H1 (cell line): ENCODE data around the gene WDR38. TPM values are rescaled to one million over a fixed set of nuclear protein-coding genes. Genes with fewer than 3 reads are reported as not detected.

Experiments
- CTCF ChIA-PET: fragments of 300-600 bp; sonication (Branson Sonifier 250); formaldehyde crosslinking; loops from one replicate; lab custom pipeline; 2021; ENCODE audit not compliant: partially characterized antibody; lab: Charles Lee
- POLR2A ChIA-PET: fragments of 300-600 bp; sonication (Branson Sonifier 250); formaldehyde crosslinking; loops from one replicate; lab custom pipeline; 2021; ENCODE audit warnings: inconsistent platforms; ENCODE audit not compliant: partially characterized antibody; lab: Charles Lee
- DNase-seq, 2 experiments: peaks; one replicate each; pipeline versions ENCODE4 v3.0.0 to v3.0.0-alpha.2; 2010 to 2022; ENCODE audit warnings: low spot score in 2 of 2, low read depth in 1 of 2, mixed read lengths in 1 of 2
- FAIRE-seq: peaks from 2 replicates; lab custom pipeline; 2011; peaks lifted over from hg19 to GRCh38; lab: Jason Lieb, UNC
- H2AFZ ChIP-seq: 2 replicates; pipeline ENCODE4 v1.8.1; 2012; ENCODE audit warnings: low read length, inconsistent platforms
- H2AK5ac ChIP-seq: 2 replicates; pipeline ENCODE4 v1.6.1; 2013; ENCODE audit warnings: low read depth, low read length
- H2BK120ac ChIP-seq: replicated peaks from 2 replicates; pipeline ENCODE3; 2013; ENCODE audit warnings: low read depth, low read length, inconsistent platforms
- H2BK12ac ChIP-seq: 2 replicates; pipeline ENCODE4 v1.6.1; 2013; ENCODE audit warnings: low read depth, low read length
- H2BK15ac ChIP-seq: 2 replicates; pipeline ENCODE4 v1.6.1; 2013; ENCODE audit warnings: low read length
- H2BK20ac ChIP-seq: 2 replicates; pipeline ENCODE4 v1.6.1; 2013; ENCODE audit warnings: low read length
- H2BK5ac ChIP-seq: 2 replicates; pipeline ENCODE4 v1.6.1; 2013; ENCODE audit warnings: low read depth, low read length
- H3K14ac ChIP-seq: 2 replicates; pipeline ENCODE4 v1.6.1; 2013; ENCODE audit warnings: inconsistent platforms; ENCODE audit not compliant: insufficient read length
- H3K18ac ChIP-seq: 2 replicates; pipeline ENCODE4 v1.6.1; 2013; ENCODE audit warnings: low read length; ENCODE audit errors: extremely low read depth
- H3K23ac ChIP-seq: 2 replicates; pipeline ENCODE4 v1.6.1; 2013; ENCODE audit warnings: inconsistent platforms; ENCODE audit not compliant: insufficient read length
- H3K23me2 ChIP-seq: 2 replicates; pipeline ENCODE4 v1.6.1; 2013; ENCODE audit warnings: low read depth, low read length
- H3K27ac ChIP-seq: 2 replicates; pipeline ENCODE4 v1.6.1; 2011; ENCODE audit warnings: low read depth, low read length, inconsistent platforms
- H3K27me3 ChIP-seq, 4 experiments: replicated peaks in 1 of 4; 1 replicate in 1 of 4; 2 replicates in 3 of 4; pipeline versions ENCODE4 v1.6.1 to v1.8.1; 2011 to 2013; ENCODE audit warnings: low read length in 3 of 4, mild to moderate bottlenecking in 3 of 4, inconsistent platforms in 2 of 4, mixed read lengths in 2 of 4, moderate library complexity in 1 of 4; ENCODE audit not compliant: control insufficient read depth in 3 of 4, insufficient read depth in 3 of 4; ENCODE audit errors: extremely low read depth in 1 of 4
- H3K36me3 ChIP-seq, 4 experiments: 2 replicates each; pipeline versions ENCODE4 v1.6.1 to v1.8.1; 2011 to 2013; ENCODE audit warnings: mild to moderate bottlenecking in 4 of 4, low read length in 3 of 4, moderate library complexity in 2 of 4, control low read depth in 1 of 4, inconsistent platforms in 1 of 4; ENCODE audit not compliant: insufficient read depth in 4 of 4, control insufficient read depth in 2 of 4
- H3K4ac ChIP-seq: replicated peaks from 2 replicates; pipeline ENCODE3; 2013; ENCODE audit warnings: low read length, low read depth, mixed read lengths, inconsistent platforms; ENCODE audit not compliant: insufficient read length
- H3K4me1 ChIP-seq, 4 experiments: replicated peaks in 1 of 4; 1 replicate in 1 of 4; 2 replicates in 3 of 4; pipeline versions ENCODE4 v1.6.1 to v1.8.1; 2011 to 2013; ENCODE audit warnings: low read length in 3 of 4, inconsistent platforms in 2 of 4, mixed read lengths in 1 of 4; ENCODE audit not compliant: insufficient read depth in 4 of 4, control insufficient read depth in 3 of 4
- H3K4me2 ChIP-seq, 2 experiments: 2 replicates each; pipeline versions ENCODE4 v1.6.1 to v1.8.1; 2011 to 2013; ENCODE audit warnings: low read depth in 2 of 2, low read length in 2 of 2, control low read depth in 1 of 2, inconsistent platforms in 1 of 2, mild to moderate bottlenecking in 1 of 2; ENCODE audit not compliant: insufficient read depth in 1 of 2
- H3K4me3 ChIP-seq, 4 experiments: fragments of 200-600, 300-600 bp in 1 of 4; sonication (generic), shearing (Covaris generic), sonication (Bioruptor Twin) in 1 of 4; 2 replicates each; pipeline versions ENCODE4 v1.5.1 to v1.8.1; 2011 to 2016; ENCODE audit warnings: low read length in 4 of 4, low read depth in 3 of 4, control low read depth in 2 of 4, inconsistent platforms in 2 of 4, mild to moderate bottlenecking in 2 of 4, mixed read lengths in 1 of 4, moderate library complexity in 1 of 4; ENCODE audit not compliant: insufficient read depth in 2 of 4; ENCODE audit errors: extremely low read depth in 1 of 4
- H3K56ac ChIP-seq: replicated peaks from 2 replicates; pipeline ENCODE3; 2013; ENCODE audit warnings: low read depth, mild to moderate bottlenecking, mixed read lengths, low read length, inconsistent platforms; ENCODE audit not compliant: insufficient read length
- H3K79me1 ChIP-seq: 2 replicates; pipeline ENCODE4 v1.6.1; 2013; ENCODE audit warnings: low read depth, low read length, control low read depth
- H3K79me2 ChIP-seq, 2 experiments: 2 replicates each; pipeline versions ENCODE4 v1.6.1 to v1.8.1; 2012 to 2013; ENCODE audit warnings: low read length in 2 of 2, mild to moderate bottlenecking in 2 of 2, inconsistent platforms in 1 of 2; ENCODE audit not compliant: insufficient read depth in 2 of 2, control insufficient read depth in 1 of 2
- H3K9ac ChIP-seq, 4 experiments: replicated peaks in 1 of 4; 1 replicate in 1 of 4; 2 replicates in 3 of 4; pipeline versions ENCODE4 v1.6.1 to v1.8.1; 2011 to 2013; ENCODE audit warnings: low read depth in 3 of 4, low read length in 3 of 4, control low read depth in 2 of 4, mild to moderate bottlenecking in 2 of 4, moderate library complexity in 2 of 4, inconsistent platforms in 1 of 4; ENCODE audit errors: extremely low read depth in 1 of 4
- H3K9me3 ChIP-seq, 2 experiments: 2 replicates each; pipeline versions ENCODE4 v1.6.1 to v1.8.1; 2012 to 2013; ENCODE audit warnings: mild to moderate bottlenecking in 2 of 2, moderate library complexity in 2 of 2, control low read depth in 1 of 2, inconsistent platforms in 1 of 2, low read depth in 1 of 2, low read length in 1 of 2, mixed read lengths in 1 of 2; ENCODE audit not compliant: insufficient read depth in 2 of 2
- H4K20me1 ChIP-seq, 2 experiments: replicated peaks in 1 of 2; 2 replicates each; pipeline versions ENCODE3 to v1.8.1; 2011 to 2013; ENCODE audit warnings: inconsistent platforms in 2 of 2, low read length in 2 of 2, mild to moderate bottlenecking in 1 of 2; ENCODE audit not compliant: insufficient read depth in 2 of 2, control insufficient read depth in 1 of 2
- H4K5ac ChIP-seq: 2 replicates; pipeline ENCODE4 v1.6.1; 2013; ENCODE audit warnings: low read length, low read depth, mixed read lengths, inconsistent platforms; ENCODE audit not compliant: insufficient read length
- H4K8ac ChIP-seq: 2 replicates; pipeline ENCODE4 v1.8.0; 2013; ENCODE audit warnings: mild to moderate bottlenecking, moderate library complexity, low read length, inconsistent platforms; ENCODE audit not compliant: insufficient read depth; ENCODE audit errors: extremely low read depth
- H4K91ac ChIP-seq: replicated peaks from 2 replicates; pipeline ENCODE3; 2013; ENCODE audit warnings: low read length, mixed read lengths, inconsistent platforms; ENCODE audit not compliant: insufficient read length
- ATF2 ChIP-seq: IDR thresholded peaks from 2 replicates; pipeline ENCODE4 v1.6.1; 2012; ENCODE audit warnings: low read length, inconsistent platforms
- CHD2 ChIP-seq: IDR thresholded peaks from 2 replicates; pipeline ENCODE4 v1.6.1; 2012; ENCODE audit warnings: low read length, improper control_type of control experiment
- NRF1 ChIP-seq: IDR thresholded peaks from 2 replicates; pipeline ENCODE4 v1.6.1; 2011; ENCODE audit warnings: mild to moderate bottlenecking, low read depth, low read length, improper control_type of control experiment
- PHF8 ChIP-seq: fragments of 200-600 bp; sonication (generic); conservative IDR thresholded peaks from 2 replicates; pipeline ENCODE4 v1.7.1; 2012; ENCODE audit warnings: low read depth, mild to moderate bottlenecking, inconsistent platforms, low read length, moderate library complexity
- POU5F1 ChIP-seq: IDR thresholded peaks from 2 replicates; pipeline ENCODE4 v1.6.1; 2011; ENCODE audit warnings: low read depth, mild to moderate bottlenecking, low read length, moderate library complexity
- RFX5 ChIP-seq: IDR thresholded peaks from 2 replicates; pipeline ENCODE4 v1.6.1; 2011; ENCODE audit warnings: low read depth, low read length, improper control_type of control experiment, borderline replicate concordance
- WGBS, 2 experiments: shearing (Covaris generic) in 1 of 2; methylation state at CpG; one replicate each; pipeline versions ENCODE4 v1.1.6 to v1.1.7; 2013 to 2015; ENCODE audit warnings: low lambda C conversion rate in 2 of 2, mixed read lengths in 2 of 2, inconsistent platforms in 1 of 2, low coverage in 1 of 2, missing lambda C conversion rate in 1 of 2; ENCODE audit not compliant: insufficient replicate concordance in 2 of 2, insufficient coverage in 1 of 2, insufficient read length in 1 of 2; ENCODE audit errors: extremely low coverage in 1 of 2, missing lambda C conversion rate in 1 of 2; 5-methylcytosine and 5-hydroxymethylcytosine counted together
- polyA plus RNA-seq, 7 experiments: library from polyadenylated mRNA; depleted of rRNA in 3 of 7; stranded (reverse) in 5 of 7; unstranded in 2 of 7; fragments of >200 nt in 5 of 7; fragments of 200-250 nt in 2 of 7; gene quantifications; 1 replicate in 5 of 7; 2 replicates in 1 of 7; 4 replicates in 1 of 7; pipeline versions ENCODE4 v1.2.1 to v1.2.3, GENCODE V29; 2011 to 2013; ENCODE audit warnings: missing spikeins in 2 of 7, mixed read lengths in 2 of 7
- total RNA-seq: library from RNA; stranded (reverse); fragmentation: NEBNext Ultra II Directional; extraction: Animal tissue kit (Norgen Biotek cat#: 25700); gene quantifications from 2 replicates; pipeline ENCODE4 v1.2.1, GENCODE V29; 2021

Gene WDR38
- total and polyA plus RNA-seq, 2 of the 8 experiments (the other 6 are each of a cell fraction or from before 2014, with no cell fraction given) = not detected

GRCh38 chr9:124841075-124841821 is 12.0 kb upstream of the WDR38 start:
- Histone ChIP-seq H3K9me3 (no peaks in the 10 kb centered on the region), H2BK5ac (no peak overlapping the region), H4K5ac (no peak overlapping the region), H3K27ac (no peak overlapping the region), H3K4ac (no peak overlapping the region), H4K20me1 (no peaks in the 10 kb centered on the region), H3K9ac (no peak overlapping the region), H2BK12ac (no peak overlapping the region), H3K4me1 (peaks cover 0 to 14% (median 3%) of the 10 kb centered on the region in 4 experiments; a peak in 4 of 7 replicates), H3K14ac (no peak overlapping the region), H3K4me3 (no peak overlapping the region), H2AFZ (0 out of 2 replicates have a peak overlapping the region, but pooled peaks have one; percentile 12), H3K79me1 (no peaks in the 10 kb centered on the region), H3K27me3 (no peaks in the 10 kb centered on the region), H3K18ac (no peak overlapping the region; the same call in 1 of the 2 replicates), H4K8ac (no peak overlapping the region), H2BK120ac (no peak overlapping the region), H3K23ac (no peak overlapping the region), H3K23me2 (no peaks in the 10 kb centered on the region), H3K4me2 (no peak overlapping the region), H2AK5ac (no peak overlapping the region), H3K56ac (no peak overlapping the region), H4K91ac (peak overlapping the region; percentile 25), H3K36me3 (no peaks in the 10 kb centered on the region), H2BK15ac (peak overlapping the region; percentile 16; the same call in 1 of the 2 replicates), H3K79me2 (no peaks in the 10 kb centered on the region), H2BK20ac (no peak overlapping the region)
- POLR2A ChIA-PET = interaction anchor here (0.8 to 6.4 kb wide), 9 partner anchors 12 to 67 kb away, joined by 3 to 29 read pairs (median 4); partner anchors contain the start of genes ARPC5L, OLFML2A and RPL35
- FAIRE-seq = no peak
- no peak for DNase-seq
- no peak for TF ChIP-seq NRF1
- no peak for TF ChIP-seq POU5F1
- TF ChIP-seq PHF8 = no peak
- no peak for TF ChIP-seq ATF2
- no peak for TF ChIP-seq RFX5
- TF ChIP-seq CHD2 = no peak
- 83% methylated on average over 12 of the region's 14 CpGs; no CpG with 5 or more reads in 1 of the 2 experiments for WGBS, 2 experiments
- CTCF ChIA-PET = interaction anchor here (0.6 to 65.2 kb wide), 20 partner anchors 9 to 689 kb away, joined by 3 to 1529 read pairs (median 4); partner anchors contain the start of genes ARPC5L, NR6A1, OLFML2A and RPL35
